ENCODE results near the gene MRPL36.

MRPL36 gene

GRCh38 chr5:1824109-1824821 lies 24.6 kb upstream of the MRPL36 start:
- H3K4me3 ChIP-seq (ENCODE audit: low read depth, low read length) = no peak overlapping the region
- no peak for TF ChIP-seq CTCF (IDR thresholded peaks at IDR 0.05; ENCODE audit: control insufficient read depth, extremely low read depth, insufficient read depth)

GRCh38 chr5:1823381-1824034 lies 23.9 kb upstream of the MRPL36 start:
- no peak for DNase-seq (ENCODE audit: low read depth)
- TF ChIP-seq CTCF (IDR thresholded peaks at IDR 0.05; ENCODE audit: control insufficient read depth, extremely low read depth, insufficient read depth) = no peak
- no peak overlapping the region for H3K4me3 ChIP-seq (ENCODE audit: low read depth, low read length)

More at GRCh38 chr5:1824109-1824821, 24.6 kb upstream of the MRPL36 start:
- no peak for DNase-seq (ENCODE audit: low read depth)

GRCh38 chr5:1821862-1822261 lies 22.2 kb upstream of the MRPL36 start:
- DNase-seq (ENCODE audit: low read depth) = no peak
- no peak overlapping the region for H3K4me3 ChIP-seq (ENCODE audit: low read depth, low read length)
- TF ChIP-seq CTCF (IDR thresholded peaks at IDR 0.05; ENCODE audit: control insufficient read depth, extremely low read depth, insufficient read depth) = no peak

- no peak for TF ChIP-seq CTCF (IDR thresholded peaks at IDR 0.05; ENCODE audit: control insufficient read depth, extremely low read depth, insufficient read depth)
- H3K4me3 ChIP-seq (ENCODE audit: low read depth, low read length) = no peak overlapping the region
- DNase-seq (ENCODE audit: low read depth) = no peak
Measured at GRCh38 chr5:1820926-1821325, 21.3 kb upstream of the MRPL36 start.

GRCh38 chr5:1820381-1820780 lies 20.7 kb upstream of the MRPL36 start:
- no peak for TF ChIP-seq CTCF (IDR thresholded peaks at IDR 0.05; ENCODE audit: control insufficient read depth, extremely low read depth, insufficient read depth)
- H3K4me3 ChIP-seq (ENCODE audit: low read depth, low read length) = no peak overlapping the region
- DNase-seq (ENCODE audit: low read depth) = no peak

GRCh38 chr5:1819458-1819857 lies 19.8 kb upstream of the MRPL36 start:
- no peak for TF ChIP-seq CTCF (IDR thresholded peaks at IDR 0.05; ENCODE audit: control insufficient read depth, extremely low read depth, insufficient read depth)
- H3K4me3 ChIP-seq (ENCODE audit: low read depth, low read length) = no peak overlapping the region
- DNase-seq (ENCODE audit: low read depth) = no peak
